ENCODE measurements around the gene FEM1C.

- TF ChIP-seq CTCF (IDR thresholded peaks at IDR 0.05 in 2 of 3, conservative IDR thresholded peaks at IDR 0.05 in 1 of 3; ENCODE audit: control insufficient read depth in 2 of 3, extremely low read depth in 1 of 3, insufficient read depth in 1 of 3, low read depth in 3 of 3, low read length in 3 of 3) (no peak), MAX (IDR thresholded peaks at IDR 0.05; ENCODE audit: low read depth, low read length) (no peak), SREBF2 (IDR thresholded peaks at IDR 0.05; ENCODE audit: low read length) (no peak), HDAC2 (IDR thresholded peaks at IDR 0.05) (no peak), NR2C2 (IDR thresholded peaks at IDR 0.05; ENCODE audit: borderline replicate concordance, control insufficient read depth, insufficient read length, low read depth) (no peak), REST (IDR thresholded peaks at IDR 0.05; ENCODE audit: low read depth, low read length) (no peak)
Observed at GRCh38 chr5:115530426-115530825, 14.1 kb downstream of the FEM1C start.

Measured in GM12878 (cell line).